Panc1 (cell line): Measurements from ENCODE around the gene CDH23. TPM values are rescaled to one million over a fixed set of nuclear protein-coding genes. Genes with fewer than 3 reads are reported as not detected.

Experiments used
- ATAC-seq: fragments of 200-7000 bp; cut with Tn5 transposase; 2 replicates; pipeline ENCODE4 v1.9.1; 2020; ENCODE audit warnings: mild to moderate bottlenecking, moderate library complexity
- BruUV-seq: library from RNA; stranded (reverse); fragments of 400-500 nt; replicated peaks from 2 replicates; lab custom pipeline; 2021; lab: Mats Ljungman, UMichigan
- CTCF ChIA-PET: fragments of 300-600 bp; sonication (Branson Sonifier 250); formaldehyde crosslinking; loops from one replicate; lab custom pipeline; 2022; ENCODE audit warnings: antibody characterized with exemption; lab: Charles Lee
- POLR2A ChIA-PET: fragments of 300-600 bp; sonication (Branson Sonifier 250); formaldehyde crosslinking; loops from one replicate; lab custom pipeline; 2022; ENCODE audit warnings: antibody characterized with exemption; lab: Charles Lee
- DNase-seq: peaks from one replicate; pipeline ENCODE4 v3.0.0-alpha.2; 2010; ENCODE audit warnings: low read depth, low spot score
- H3K27ac ChIP-seq: 2 replicates; pipeline ENCODE4 v1.5.1; 2011; ENCODE audit warnings: mild to moderate bottlenecking, low read length, inconsistent platforms
- H3K27me3 ChIP-seq: fragments of 200-500 bp; sonication (Bioruptor generic); 2 replicates; pipeline ENCODE4 v1.6.0; 2014; ENCODE audit warnings: low read length, inconsistent platforms; ENCODE audit not compliant: control insufficient read depth, insufficient read depth
- H3K36me3 ChIP-seq: fragments of 200-500 bp; sonication (Bioruptor generic); 2 replicates; pipeline ENCODE4 v1.5.1; 2014; ENCODE audit warnings: inconsistent platforms, mild to moderate bottlenecking, low read length, moderate library complexity; ENCODE audit not compliant: control insufficient read depth, insufficient read depth
- H3K4me1 ChIP-seq: 2 replicates; pipeline ENCODE4 v1.5.1; 2011; ENCODE audit warnings: inconsistent platforms, mild to moderate bottlenecking, low read length, moderate library complexity; ENCODE audit not compliant: control insufficient read depth, insufficient read depth
- H3K4me3 ChIP-seq, 2 experiments: 2 replicates each; pipeline ENCODE4 v1.5.1; 2011 to 2012; ENCODE audit warnings: low read depth in 2 of 2, low read length in 2 of 2, mild to moderate bottlenecking in 2 of 2, inconsistent platforms in 1 of 2, moderate library complexity in 1 of 2
- H3K9me3 ChIP-seq: fragments of 200-500 bp; sonication (Bioruptor generic); 2 replicates; pipeline ENCODE4 v1.5.1; 2014; ENCODE audit warnings: low read depth, mild to moderate bottlenecking, inconsistent platforms, low read length, moderate library complexity; ENCODE audit not compliant: control insufficient read depth, insufficient read depth
- CTCF ChIP-seq: fragments of 450-650 bp; IDR thresholded peaks from 2 replicates; pipeline ENCODE4 v1.5.1; 2017; ENCODE audit warnings: mild to moderate bottlenecking
- POLR2AphosphoS5 ChIP-seq: IDR thresholded peaks from 2 replicates; pipeline ENCODE4 v1.6.1; 2012; ENCODE audit warnings: mild to moderate bottlenecking, low read depth, low read length, moderate library complexity
- REST ChIP-seq, 2 experiments: IDR thresholded peaks; 2 replicates each; pipeline ENCODE4 v1.6.1; 2011 to 2012; ENCODE audit warnings: low read depth in 2 of 2, control low read depth in 1 of 2, low read length in 1 of 2, mild to moderate bottlenecking in 1 of 2, moderate library complexity in 1 of 2; ENCODE audit not compliant: insufficient read depth in 1 of 2
- SIN3A ChIP-seq: IDR thresholded peaks from 2 replicates; pipeline ENCODE4 v1.6.1; 2012; ENCODE audit warnings: low read depth, mild to moderate bottlenecking, low read length, moderate library complexity, borderline replicate concordance; ENCODE audit not compliant: insufficient read depth
- TCF7L2 ChIP-seq: IDR thresholded peaks from 2 replicates; pipeline ENCODE4 v1.6.1; 2011; ENCODE audit warnings: mild to moderate bottlenecking, low read depth, low read length, inconsistent platforms
- in situ Hi-C: cut with HindIII; loops from 2 replicates; pipeline ENCODE4 v1.10.0; 2016; ENCODE audit warnings: low sequenced_read_pairs, low pct_unique_long_range_greater_than_20kb
- intact Hi-C: fragments of 100-400 bp; cut with micrococcal nuclease; formaldehyde crosslinking; loops from one replicate; pipeline ENCODE4 v1.10.0; 2022; ENCODE audit not compliant: unreplicated experiment
- total RNA-seq: library from RNA; stranded (reverse); gene quantifications from one replicate; pipeline ENCODE4 v1.2.1, GENCODE V29; 2021; ENCODE audit not compliant: unreplicated experiment

CDH23 gene
- total RNA-seq, 1 experiment from 2014 or later, result 2.7 TPM

GRCh38 chr10:71567006-71567405, 170.3 kb downstream of the CDH23 start:
- BruUV-seq, result no TSS peak
- no peaks in the 10 kb centered on the region for H3K9me3 ChIP-seq
- in situ Hi-C loops, result no loop called here
- H3K27me3 ChIP-seq, result peaks cover 3% of the 10 kb centered on the region; the same call in 1 of the 2 replicates
- ATAC-seq (no peak), DNase-seq (no peak)
- intact Hi-C loops, result no loop called here
- POLR2A ChIA-PET, result no interaction called here
- no peaks in the 10 kb centered on the region for H3K4me1 ChIP-seq
- H3K27ac ChIP-seq, result no peak overlapping the region
- H3K36me3 ChIP-seq, result no peaks in the 10 kb centered on the region
- TF ChIP-seq CTCF (no peak), TCF7L2 (no peak), POLR2AphosphoS5 (no peak), REST (IDR thresholded peaks at IDR 0.05; ENCODE audit: insufficient read depth in 1 of 2, low read depth in 2 of 2, low read length in 1 of 2) (no peak), SIN3A (no peak)
- no peak overlapping the region for H3K4me3 ChIP-seq
- CTCF ChIA-PET, result no interaction called here

- intact Hi-C loops (loop anchor here (2.0 kb wide), 1 partner anchor 172 kb away; the partner anchor contains the start of gene CDH23), in situ Hi-C loops (no loop called here)
- Histone ChIP-seq H3K27ac (no peak overlapping the region), H3K27me3 (peaks cover 3% of the 10 kb centered on the region; the same call in 1 of the 2 replicates), H3K4me3 (no peak overlapping the region), H3K9me3 (no peaks in the 10 kb centered on the region), H3K4me1 (no peaks in the 10 kb centered on the region), H3K36me3 (no peaks in the 10 kb centered on the region)
- no peak for TF ChIP-seq CTCF
- no peak for TF ChIP-seq REST (IDR thresholded peaks at IDR 0.05; ENCODE audit: insufficient read depth in 1 of 2, low read depth in 2 of 2, low read length in 1 of 2)
- TF ChIP-seq TCF7L2, result no peak
- no peak for TF ChIP-seq SIN3A
- TF ChIP-seq POLR2AphosphoS5, result no peak
- peak; percentile 6; the same call in 1 of the 2 replicates for ATAC-seq
- ChIA-PET POLR2A (no interaction called here), CTCF (interaction anchor here (0.6 to 1.4 kb wide), 6 partner anchors 18 to 173 kb away, joined by 3 to 5 read pairs (median 4); partner anchors contain the start of gene CDH23)
- no peak for DNase-seq
- no TSS peak for BruUV-seq
These were observed 172.3 kb downstream of the CDH23 start for GRCh38 chr10:71568896-71569492.
